ENCODE results near the gene TNN.

The TNN gene

DNA sequence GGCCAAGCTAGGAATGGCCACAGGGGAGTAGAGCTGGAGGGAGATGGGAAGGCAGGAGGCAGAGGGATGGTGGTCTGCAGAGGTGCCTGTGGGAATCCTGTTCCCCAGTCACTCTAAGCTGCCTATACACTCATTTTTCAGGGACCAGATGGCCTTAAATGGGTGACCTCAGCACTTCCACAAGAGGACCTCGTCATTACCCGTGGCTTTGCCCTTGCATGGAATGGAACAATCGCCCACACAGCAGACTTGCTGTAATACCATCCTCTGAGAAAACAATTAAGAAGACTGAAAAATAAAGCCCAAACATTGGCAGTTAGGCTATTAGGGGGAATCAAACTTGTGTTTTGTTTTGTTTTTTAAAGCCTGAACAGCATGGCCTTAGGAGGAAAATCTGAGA lies 12.9 kb upstream of the TNN start:
- H3K9me3 ChIP-seq (ENCODE audit: insufficient read depth, low read length) = no peaks in the 10 kb centered on the region
- no peaks in the 10 kb centered on the region for H4K20me1 ChIP-seq (ENCODE audit: insufficient read depth, low read length)
- no peaks in the 10 kb centered on the region for H3K4me1 ChIP-seq (ENCODE audit: low read length)
- no peak overlapping the region for H3K4me2 ChIP-seq (ENCODE audit: low read length)
- no peaks in the 10 kb centered on the region for H3K79me2 ChIP-seq (ENCODE audit: low read length)
- no peaks in the 10 kb centered on the region for H3K36me3 ChIP-seq (replicated peaks; ENCODE audit: low read depth, low read length)
- peaks cover 23% of the 10 kb centered on the region; the same call in 1 of the 2 replicates for H3K27me3 ChIP-seq (ENCODE audit: low read depth, low read length)
- H3K27ac ChIP-seq (ENCODE audit: low read length) = no peak overlapping the region
- no peak overlapping the region for H3K4me3 ChIP-seq (ENCODE audit: low read length)
- H2AFZ ChIP-seq (ENCODE audit: low read depth, low read length) = no peak overlapping the region
- H3K9ac ChIP-seq (ENCODE audit: low read length) = no peak overlapping the region
- TF ChIP-seq, protein P1, sequence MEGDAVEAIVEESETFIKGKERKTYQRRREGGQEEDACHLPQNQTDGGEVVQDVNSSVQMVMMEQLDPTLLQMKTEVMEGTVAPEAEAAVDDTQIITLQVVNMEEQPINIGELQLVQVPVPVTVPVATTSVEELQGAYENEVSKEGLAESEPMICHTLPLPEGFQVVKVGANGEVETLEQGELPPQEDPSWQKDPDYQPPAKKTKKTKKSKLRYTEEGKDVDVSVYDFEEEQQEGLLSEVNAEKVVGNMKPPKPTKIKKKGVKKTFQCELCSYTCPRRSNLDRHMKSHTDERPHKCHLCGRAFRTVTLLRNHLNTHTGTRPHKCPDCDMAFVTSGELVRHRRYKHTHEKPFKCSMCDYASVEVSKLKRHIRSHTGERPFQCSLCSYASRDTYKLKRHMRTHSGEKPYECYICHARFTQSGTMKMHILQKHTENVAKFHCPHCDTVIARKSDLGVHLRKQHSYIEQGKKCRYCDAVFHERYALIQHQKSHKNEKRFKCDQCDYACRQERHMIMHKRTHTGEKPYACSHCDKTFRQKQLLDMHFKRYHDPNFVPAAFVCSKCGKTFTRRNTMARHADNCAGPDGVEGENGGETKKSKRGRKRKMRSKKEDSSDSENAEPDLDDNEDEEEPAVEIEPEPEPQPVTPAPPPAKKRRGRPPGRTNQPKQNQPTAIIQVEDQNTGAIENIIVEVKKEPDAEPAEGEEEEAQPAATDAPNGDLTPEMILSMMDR (IDR thresholded peaks at IDR 0.05; ENCODE audit: low read depth, low read length) = no peak
- no peak for TF ChIP-seq EZH2phosphoT487 (IDR thresholded peaks at IDR 0.05; ENCODE audit: low read depth)

DNA sequence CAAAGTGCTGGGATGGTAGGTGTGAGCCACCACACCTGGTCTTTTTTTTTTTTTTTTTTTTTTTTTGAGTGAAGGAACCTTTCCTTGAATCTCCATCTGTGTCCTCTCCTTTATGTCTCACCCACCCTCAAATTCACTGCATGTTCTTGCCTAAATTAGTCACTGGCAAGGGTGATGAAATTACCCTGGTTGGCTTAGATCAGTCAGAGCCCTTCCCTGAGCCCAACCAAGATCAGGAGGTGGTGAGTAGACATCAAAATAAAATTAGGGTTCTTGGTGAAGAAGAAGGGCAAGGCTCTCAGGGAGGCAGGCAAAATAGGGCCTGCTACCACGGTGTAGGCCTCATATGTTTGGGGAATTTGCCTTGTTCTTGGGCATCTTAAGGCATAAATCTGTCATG lies 5.3 kb upstream of the TNN start:
- no peaks in the 10 kb centered on the region for H4K20me1 ChIP-seq (ENCODE audit: insufficient read depth, low read length)
- H3K4me1 ChIP-seq (ENCODE audit: low read length) = no peaks in the 10 kb centered on the region
- H3K27me3 ChIP-seq (ENCODE audit: low read depth, low read length) = peaks cover 26% of the 10 kb centered on the region
- no peak overlapping the region for H3K9ac ChIP-seq (ENCODE audit: low read length)
- no peak overlapping the region for H3K27ac ChIP-seq (ENCODE audit: low read length)
- no peaks in the 10 kb centered on the region for H3K9me3 ChIP-seq (ENCODE audit: insufficient read depth, low read length)
- no peak overlapping the region for H3K4me2 ChIP-seq (ENCODE audit: low read length)
- TF ChIP-seq EZH2phosphoT487 (IDR thresholded peaks at IDR 0.05; ENCODE audit: low read depth) = no peak
- TF ChIP-seq, protein P1 (IDR thresholded peaks at IDR 0.05; ENCODE audit: low read depth, low read length) = no peak
- no peak overlapping the region for H3K4me3 ChIP-seq (ENCODE audit: low read length)
- H3K36me3 ChIP-seq (replicated peaks; ENCODE audit: low read depth, low read length) = no peaks in the 10 kb centered on the region
- no peak overlapping the region for H2AFZ ChIP-seq (ENCODE audit: low read depth, low read length)
- no peaks in the 10 kb centered on the region for H3K79me2 ChIP-seq (ENCODE audit: low read length)

DNA sequence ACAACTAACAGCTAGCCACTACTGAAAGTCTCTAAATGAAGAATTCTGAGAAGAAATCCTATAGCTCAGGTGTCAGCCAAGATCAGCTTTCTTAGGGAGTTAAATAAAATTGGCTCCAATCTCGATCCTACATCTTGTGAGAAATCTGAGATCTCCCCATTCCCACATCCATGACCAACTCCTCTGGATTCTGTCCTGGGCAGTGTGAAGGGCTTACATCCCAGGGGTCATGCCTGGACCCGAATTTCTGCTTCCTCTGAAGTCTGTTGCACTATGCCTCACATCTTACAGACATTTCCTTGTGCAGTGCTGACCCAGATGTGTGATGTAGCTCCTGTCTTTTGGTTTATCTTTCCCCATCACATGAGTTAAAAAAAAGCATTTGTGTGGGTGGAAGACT lies 4.8 kb upstream of the TNN start:
- Histone ChIP-seq H3K4me2 (ENCODE audit: low read length) (no peak overlapping the region), H3K79me2 (ENCODE audit: low read length) (no peaks in the 10 kb centered on the region), H3K27ac (ENCODE audit: low read length) (no peak overlapping the region), H2AFZ (ENCODE audit: low read depth, low read length) (no peak overlapping the region), H3K27me3 (ENCODE audit: low read depth, low read length) (peaks cover 30% of the 10 kb centered on the region), H3K4me1 (ENCODE audit: low read length) (no peaks in the 10 kb centered on the region), H4K20me1 (ENCODE audit: insufficient read depth, low read length) (no peaks in the 10 kb centered on the region), H3K9me3 (ENCODE audit: insufficient read depth, low read length) (no peaks in the 10 kb centered on the region), H3K36me3 (replicated peaks; ENCODE audit: low read depth, low read length) (no peaks in the 10 kb centered on the region), H3K4me3 (ENCODE audit: low read length) (no peak overlapping the region), H3K9ac (ENCODE audit: low read length) (no peak overlapping the region)
- no peak for TF ChIP-seq EZH2phosphoT487 (IDR thresholded peaks at IDR 0.05; ENCODE audit: low read depth)

DNA sequence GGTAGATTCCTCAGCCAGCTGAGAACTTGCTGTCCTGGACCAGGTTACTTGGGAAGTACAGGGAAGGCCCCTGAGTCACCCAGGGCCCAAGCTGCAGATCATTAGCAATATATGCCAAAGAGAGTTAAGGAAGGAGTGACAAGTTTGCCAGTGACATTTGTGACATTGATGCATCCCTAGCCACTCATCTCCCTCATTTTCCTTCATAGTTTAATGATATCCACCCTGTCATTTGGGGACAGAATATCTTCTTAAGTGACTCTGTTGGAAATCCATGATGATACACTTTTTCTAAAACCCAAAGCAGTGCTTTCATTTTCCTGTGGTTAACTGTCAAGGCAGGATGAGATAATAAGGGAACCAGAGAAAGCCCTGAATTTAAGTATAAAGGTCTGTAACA lies 3.2 kb downstream of the TNN start:
- H3K4me2 ChIP-seq (ENCODE audit: low read length) = no peak overlapping the region
- peaks cover 67% of the 10 kb centered on the region for H3K27me3 ChIP-seq (ENCODE audit: low read depth, low read length)

More for the DNA sequence above, 3.2 kb downstream of the TNN start:
- no peak overlapping the region for H3K4me3 ChIP-seq (ENCODE audit: low read length)
- H3K4me1 ChIP-seq (ENCODE audit: low read length) = 0 out of 2 replicates have a peak, but pooled peaks cover 3% of the 10 kb centered on the region
- no peaks in the 10 kb centered on the region for H3K36me3 ChIP-seq (replicated peaks; ENCODE audit: low read depth, low read length)
- no peaks in the 10 kb centered on the region for H4K20me1 ChIP-seq (ENCODE audit: insufficient read depth, low read length)
- no peak overlapping the region for H3K9ac ChIP-seq (ENCODE audit: low read length)
- H3K79me2 ChIP-seq (ENCODE audit: low read length) = no peaks in the 10 kb centered on the region
- H2AFZ ChIP-seq (ENCODE audit: low read depth, low read length) = no peak overlapping the region
- H3K9me3 ChIP-seq (ENCODE audit: insufficient read depth, low read length) = no peaks in the 10 kb centered on the region
- TF ChIP-seq, protein P1 (IDR thresholded peaks at IDR 0.05; ENCODE audit: low read depth, low read length) = no peak
- no peak for TF ChIP-seq EZH2phosphoT487 (IDR thresholded peaks at IDR 0.05; ENCODE audit: low read depth)
- no peak overlapping the region for H3K27ac ChIP-seq (ENCODE audit: low read length)

All from OCI-LY3 (cell line).